ENCODE results near the gene NAT16. TPM values are rescaled to one million over a fixed set of nuclear protein-coding genes. Genes with fewer than 3 reads are reported as not detected.
"Not testable (repeated sequence)": the region's sequence is repeated elsewhere in the genome, so short reads cannot be mapped to it uniquely, and the experiment has no call there.

The NAT16 gene
- polyA plus RNA-seq, 1 donor: not detected

- DNase-seq (ENCODE audit: low read depth): no peak
Observed at GRCh38 chr7:101202603-101202918, 22.5 kb upstream of the NAT16 start.

GRCh38 chr7:101201695-101202602 lies 21.9 kb upstream of the NAT16 start:
- DNase-seq (ENCODE audit: low read depth): no peak

GRCh38 chr7:101200862-101201599 lies 20.9 kb upstream of the NAT16 start, which contains the start of gene MOGAT3:
Gene MOGAT3 (minus strand): TSS chr7:101201036. CDS start chr7:101200854, 182 bp downstream.
- no peak for DNase-seq (ENCODE audit: low read depth)

GRCh38 chr7:101200504-101200861 lies 20.4 kb upstream of the NAT16 start:
- DNase-seq (ENCODE audit: low read depth): no peak

- DNase-seq (ENCODE audit: low read depth): not testable (repeated sequence)
Observed at GRCh38 chr7:101199522-101199921, 19.4 kb upstream of the NAT16 start.

- DNase-seq (ENCODE audit: low read depth): no peak
Observed at GRCh38 chr7:101198476-101198875, 18.4 kb upstream of the NAT16 start.

- DNase-seq (ENCODE audit: low read depth): no peak
Observed at GRCh38 chr7:101197991-101198390, 17.9 kb upstream of the NAT16 start.

- no peak for DNase-seq (ENCODE audit: low read depth)
Observed at GRCh38 chr7:101195884-101196283, 15.8 kb upstream of the NAT16 start.

- DNase-seq (ENCODE audit: low read depth): no peak
Observed at GRCh38 chr7:101189109-101189508, 9.0 kb upstream of the NAT16 start.

- no peak for DNase-seq (ENCODE audit: low read depth)
Observed at GRCh38 chr7:101186844-101187428, 6.8 kb upstream of the NAT16 start.

GRCh38 chr7:101186194-101186593 lies 6.1 kb upstream of the NAT16 start:
- DNase-seq (ENCODE audit: low read depth): no peak

GRCh38 chr7:101185258-101185839 lies 5.3 kb upstream of the NAT16 start:
- no peak for DNase-seq (ENCODE audit: low read depth)

GRCh38 chr7:101179713-101180112 lies 380 bp downstream of the NAT16 start:
- no peak for DNase-seq (ENCODE audit: low read depth)

GRCh38 chr7:101179117-101179516 lies 976 bp downstream of the NAT16 start:
- DNase-seq (ENCODE audit: low read depth): no peak

- no peak for DNase-seq (ENCODE audit: low read depth)
Observed at GRCh38 chr7:101177644-101178043, 2.4 kb downstream of the NAT16 start.

- DNase-seq (ENCODE audit: low read depth): no peak
Observed at GRCh38 chr7:101175664-101176063, 4.4 kb downstream of the NAT16 start.

- no peak for DNase-seq (ENCODE audit: low read depth)
Observed at GRCh38 chr7:101174322-101174854, 5.7 kb downstream of the NAT16 start.

- DNase-seq (ENCODE audit: low read depth): no peak
Observed at GRCh38 chr7:101173752-101174244, 6.3 kb downstream of the NAT16 start.

- no peak for DNase-seq (ENCODE audit: low read depth)
Observed at GRCh38 chr7:101172854-101173751, 7.0 kb downstream of the NAT16 start.

- DNase-seq (ENCODE audit: low read depth): no peak
Observed at GRCh38 chr7:101172005-101172853, 7.9 kb downstream of the NAT16 start.
